ENCODE measurements around the gene NENF. TPM values are rescaled to one million over a fixed set of nuclear protein-coding genes. Genes with fewer than 3 reads are reported as not detected.

The NENF gene
- total RNA-seq, 1 experiment from 2014 or later: 65.7 TPM

DNA sequence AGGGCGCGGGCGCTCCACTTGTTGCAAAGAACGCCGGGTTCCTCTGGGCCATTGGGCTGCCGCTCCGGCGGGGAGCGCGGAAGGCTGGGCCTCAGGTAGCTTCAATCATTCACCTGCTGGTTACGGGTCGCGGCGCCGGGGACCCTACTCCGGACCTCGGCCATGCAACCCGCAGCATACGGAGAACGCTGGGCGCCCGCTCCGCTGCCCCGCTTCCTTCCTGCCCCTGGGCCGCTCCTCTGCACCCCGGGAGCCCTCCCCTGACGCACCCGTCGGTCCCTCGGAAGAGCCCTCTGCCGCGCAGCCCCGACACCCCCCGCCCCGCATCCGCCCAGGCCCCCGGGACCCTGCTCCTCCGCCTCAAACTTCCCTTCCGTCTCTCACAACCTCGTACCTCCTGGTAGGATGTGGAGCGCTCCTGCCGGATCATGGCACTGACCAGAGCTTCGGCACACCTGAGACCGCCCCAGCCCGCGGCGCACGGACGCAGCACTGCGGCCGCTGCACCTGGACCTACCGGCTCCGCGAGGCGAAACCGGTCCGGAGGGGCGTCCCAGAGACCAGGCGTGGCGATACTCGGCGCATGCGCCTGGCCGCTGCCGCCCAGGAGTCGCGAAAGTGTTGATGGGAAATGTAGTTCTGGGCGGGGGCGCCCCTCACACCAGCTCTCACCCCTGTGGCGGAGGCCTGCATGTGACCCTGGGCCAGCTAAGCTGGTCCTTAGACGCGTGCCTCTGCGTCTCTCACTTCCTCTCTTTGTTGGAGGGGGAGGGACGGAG is 18.2 kb upstream of the NENF start, which contains the start of gene PACC1:
PACC1 (minus strand) TSS at position 559 of the 779 bp plus-strand sequence; CDS start at position 430, 129 bp downstream.
- peak within 1 kb of the TSS; percentile 7; the same call in 1 of the 2 replicates for H3K27ac ChIP-seq
- H3K4me1 ChIP-seq: peaks cover 10% of the 10 kb centered on the region
- DNase-seq: peak; percentile 95 to 96

DNA sequence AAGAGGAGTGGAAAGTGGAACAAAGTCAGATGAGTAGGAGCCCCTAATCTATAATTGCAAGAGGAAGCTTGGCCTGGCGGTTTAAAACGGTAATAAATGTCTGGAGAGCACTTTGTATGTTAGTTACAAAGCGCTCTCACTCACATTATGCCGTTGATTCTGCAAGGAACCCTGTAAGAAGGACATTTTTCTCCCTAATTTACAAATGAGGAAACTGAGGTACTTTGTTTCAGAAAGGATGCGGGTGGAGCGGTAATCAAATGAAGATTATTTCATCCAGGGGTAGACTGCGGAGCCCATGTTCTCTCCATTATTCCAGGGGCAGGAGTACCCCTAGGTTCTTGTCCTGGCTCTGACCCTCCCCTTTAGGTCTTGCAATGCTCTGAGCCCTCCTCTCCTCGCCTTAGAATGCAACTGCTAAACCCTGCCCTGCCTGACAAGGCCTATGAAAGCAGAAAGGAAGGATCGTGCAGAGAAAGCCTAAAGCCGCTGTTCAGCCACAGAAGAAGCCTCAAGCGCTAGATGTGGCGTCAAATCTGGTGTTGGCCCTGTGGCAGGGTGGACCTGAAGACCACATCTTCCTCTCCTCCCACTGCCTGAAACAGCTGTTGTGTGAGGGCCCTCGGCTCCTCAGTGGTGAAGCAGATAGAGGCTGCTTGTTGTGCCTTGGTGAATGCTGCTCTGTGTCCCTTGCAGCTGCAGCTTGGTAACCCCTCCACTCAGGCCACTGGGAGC is 17.4 kb upstream of the NENF start:
- DNase-seq: peak; percentile 63 to 81
- H3K4me3 ChIP-seq: peak overlapping the region; percentile 86
- H3K27ac ChIP-seq: peak overlapping the region; percentile 7; the same call in 1 of the 2 replicates

More for the DNA sequence above, 18.2 kb upstream of the NENF start, which contains the start of gene PACC1:
- H3K9me3 ChIP-seq (replicated peaks): no peaks in the 10 kb centered on the region
- H3K36me3 ChIP-seq: peaks cover 17% of the 10 kb centered on the region
- H3K4me3 ChIP-seq: peak within 1 kb of the TSS; percentile 86
- no peaks in the 10 kb centered on the region for H3K27me3 ChIP-seq

DNA sequence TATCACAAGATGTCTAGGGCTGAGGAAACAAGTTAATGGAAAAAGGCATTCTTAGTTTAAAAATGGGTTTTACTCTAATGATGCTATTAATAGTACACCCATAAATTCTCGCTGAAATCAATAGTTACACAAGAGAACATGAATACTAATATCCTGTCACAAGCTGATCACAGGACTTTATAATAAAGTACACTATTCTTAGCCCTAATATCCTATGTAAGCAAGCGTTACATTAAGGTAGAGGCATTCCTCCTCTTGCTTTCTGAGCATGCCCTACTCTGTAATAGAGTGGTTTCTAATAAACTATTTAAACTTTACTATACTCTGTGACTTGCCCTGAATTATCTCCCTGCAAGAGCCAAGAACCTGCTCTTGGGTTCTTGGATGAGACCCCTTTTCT is 11.6 kb upstream of the NENF start:
- Histone ChIP-seq H3K36me3 (no peaks in the 10 kb centered on the region), H3K9me3 (replicated peaks) (peaks cover 9% of the 10 kb centered on the region; the same call in 1 of the 2 replicates), H3K27ac (no peak overlapping the region), H3K27me3 (peaks cover 7% of the 10 kb centered on the region), H3K4me1 (no peaks in the 10 kb centered on the region), H3K4me3 (no peak overlapping the region)
- DNase-seq: no peak

More for the DNA sequence above, 17.4 kb upstream of the NENF start:
- H3K9me3 ChIP-seq (replicated peaks): no peaks in the 10 kb centered on the region
- peaks cover 10% of the 10 kb centered on the region for H3K4me1 ChIP-seq
- no peaks in the 10 kb centered on the region for H3K27me3 ChIP-seq
- H3K36me3 ChIP-seq: peaks cover 10% of the 10 kb centered on the region

DNA sequence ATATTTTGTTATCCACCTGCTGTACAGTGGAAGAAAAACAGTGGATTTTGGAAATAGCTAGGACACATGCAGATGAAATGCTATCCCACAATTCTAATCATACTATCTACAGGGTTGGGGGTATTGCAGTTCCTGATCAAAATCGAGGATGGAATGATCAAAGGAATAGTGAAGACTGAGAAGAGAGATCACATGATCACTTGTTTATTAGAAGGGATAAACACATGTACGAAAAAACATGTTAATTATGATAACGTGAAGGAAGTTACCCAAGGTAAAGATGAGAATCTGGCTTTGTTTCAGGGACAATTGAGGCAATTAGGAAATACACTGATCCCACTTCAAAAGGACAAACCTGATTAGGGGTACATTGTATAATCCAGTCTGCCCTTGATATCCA is 8.8 kb upstream of the NENF start:
- Histone ChIP-seq H3K36me3 (no peaks in the 10 kb centered on the region), H3K4me1 (no peaks in the 10 kb centered on the region), H3K9me3 (replicated peaks) (peaks cover 9% of the 10 kb centered on the region; the same call in 1 of the 2 replicates), H3K27ac (no peak overlapping the region), H3K4me3 (no peak overlapping the region), H3K27me3 (peaks cover 7% of the 10 kb centered on the region)
- no peak for DNase-seq

DNA sequence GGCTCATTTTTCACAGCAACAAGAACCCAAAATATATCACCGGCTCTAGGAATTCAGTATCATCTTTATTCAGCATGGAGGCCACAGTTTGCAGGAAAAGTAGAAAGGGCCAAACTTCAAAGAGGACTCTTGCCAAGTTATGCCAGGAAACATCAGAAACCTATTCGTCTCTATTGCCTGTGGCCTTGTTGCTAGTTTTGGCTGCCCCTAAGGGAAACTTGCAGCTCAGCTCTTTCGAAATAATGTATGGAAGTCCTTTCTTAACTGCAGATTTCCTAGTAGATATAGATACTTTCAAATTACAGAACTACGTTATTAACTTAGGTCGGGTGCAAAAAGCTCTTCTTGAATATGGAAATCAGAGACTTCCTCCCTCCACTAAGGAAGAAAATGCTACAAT is 4.2 kb upstream of the NENF start:
- H3K27me3 ChIP-seq: peaks cover 5% of the 10 kb centered on the region
- no peak overlapping the region for H3K4me3 ChIP-seq
- no peak overlapping the region for H3K27ac ChIP-seq

DNA sequence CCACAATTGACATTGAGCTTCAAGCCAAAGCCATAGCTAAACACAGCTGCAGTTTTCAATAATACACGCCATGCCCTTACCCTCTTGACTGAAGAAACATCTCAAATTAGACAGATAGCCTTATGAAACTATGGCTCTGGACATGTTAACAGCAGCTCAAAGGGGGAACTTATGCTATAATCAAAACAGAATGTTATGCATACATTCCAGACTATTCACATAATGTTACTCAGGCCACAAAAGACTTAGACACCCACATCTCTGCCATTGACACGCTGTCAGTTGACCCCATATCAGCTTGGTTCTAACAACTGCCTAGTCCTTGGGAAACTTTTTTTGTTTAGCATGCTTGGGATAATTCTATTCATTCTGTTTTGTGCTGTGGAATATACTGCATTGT is 2.3 kb upstream of the NENF start:
- no peak overlapping the region for H3K27ac ChIP-seq
- no peaks in the 10 kb centered on the region for H3K9me3 ChIP-seq (replicated peaks)
- no peaks in the 10 kb centered on the region for H3K27me3 ChIP-seq
- no peak overlapping the region for H3K4me3 ChIP-seq
- no peaks in the 10 kb centered on the region for H3K36me3 ChIP-seq
- H3K4me1 ChIP-seq: peaks cover 7% of the 10 kb centered on the region; the same call in 1 of the 2 replicates
- no peak for DNase-seq

More for the DNA sequence above, 4.2 kb upstream of the NENF start:
- peaks cover 7% of the 10 kb centered on the region; the same call in 1 of the 2 replicates for H3K4me1 ChIP-seq
- no peaks in the 10 kb centered on the region for H3K36me3 ChIP-seq
- H3K9me3 ChIP-seq (replicated peaks): peaks cover 7% of the 10 kb centered on the region; the same call in 1 of the 2 replicates
- no peak for DNase-seq

DNA sequence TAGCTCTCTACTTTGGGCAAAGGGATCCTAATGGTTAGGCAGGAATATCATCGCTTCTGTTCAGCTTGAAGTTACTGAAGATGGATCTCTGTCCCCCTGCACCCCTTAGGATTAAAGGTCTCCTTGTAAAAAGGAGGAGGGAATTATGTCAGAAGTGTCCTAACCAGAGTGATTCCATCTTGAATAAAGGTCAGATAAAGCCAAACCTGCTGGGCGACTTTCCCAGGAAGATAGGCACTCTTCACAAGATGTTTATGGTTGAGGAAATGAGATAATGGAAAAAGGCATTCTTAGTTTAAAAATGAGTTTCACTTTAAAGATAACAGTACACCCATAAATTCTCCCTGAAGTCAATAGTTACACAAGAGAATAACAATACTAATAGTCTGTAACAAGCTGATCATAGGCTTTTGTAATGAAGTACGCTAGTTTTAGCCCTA is 1.7 kb upstream of the NENF start:
- no peaks in the 10 kb centered on the region for H3K9me3 ChIP-seq (replicated peaks)
- no peak overlapping the region for H3K4me3 ChIP-seq
- H3K36me3 ChIP-seq: no peaks in the 10 kb centered on the region
- H3K27ac ChIP-seq: no peak overlapping the region
- no peak for DNase-seq
- no peaks in the 10 kb centered on the region for H3K27me3 ChIP-seq
- H3K4me1 ChIP-seq: peaks cover 7% of the 10 kb centered on the region; the same call in 1 of the 2 replicates

GRCh38 chr1:212431644-212432043 is 1.1 kb upstream of the NENF start:
- peaks cover 7% of the 10 kb centered on the region; the same call in 1 of the 2 replicates for H3K4me1 ChIP-seq
- no peak overlapping the region for H3K4me3 ChIP-seq
- no peaks in the 10 kb centered on the region for H3K36me3 ChIP-seq
- no peaks in the 10 kb centered on the region for H3K27me3 ChIP-seq
- no peaks in the 10 kb centered on the region for H3K9me3 ChIP-seq (replicated peaks)
- H3K27ac ChIP-seq: no peak overlapping the region
- DNase-seq: no peak

GRCh38 chr1:212432272-212432660 is 454 bp upstream of the NENF start:
- peaks cover 7% of the 10 kb centered on the region; the same call in 1 of the 2 replicates for H3K4me1 ChIP-seq
- peak in 1 of 2 experiments; percentile 34 for DNase-seq
- H3K36me3 ChIP-seq: no peaks in the 10 kb centered on the region
- H3K27me3 ChIP-seq: no peaks in the 10 kb centered on the region
- H3K4me3 ChIP-seq: peak overlapping the region; percentile 87
- no peaks in the 10 kb centered on the region for H3K9me3 ChIP-seq (replicated peaks)
- peak overlapping the region; percentile 29; the same call in 1 of the 2 replicates for H3K27ac ChIP-seq

DNA sequence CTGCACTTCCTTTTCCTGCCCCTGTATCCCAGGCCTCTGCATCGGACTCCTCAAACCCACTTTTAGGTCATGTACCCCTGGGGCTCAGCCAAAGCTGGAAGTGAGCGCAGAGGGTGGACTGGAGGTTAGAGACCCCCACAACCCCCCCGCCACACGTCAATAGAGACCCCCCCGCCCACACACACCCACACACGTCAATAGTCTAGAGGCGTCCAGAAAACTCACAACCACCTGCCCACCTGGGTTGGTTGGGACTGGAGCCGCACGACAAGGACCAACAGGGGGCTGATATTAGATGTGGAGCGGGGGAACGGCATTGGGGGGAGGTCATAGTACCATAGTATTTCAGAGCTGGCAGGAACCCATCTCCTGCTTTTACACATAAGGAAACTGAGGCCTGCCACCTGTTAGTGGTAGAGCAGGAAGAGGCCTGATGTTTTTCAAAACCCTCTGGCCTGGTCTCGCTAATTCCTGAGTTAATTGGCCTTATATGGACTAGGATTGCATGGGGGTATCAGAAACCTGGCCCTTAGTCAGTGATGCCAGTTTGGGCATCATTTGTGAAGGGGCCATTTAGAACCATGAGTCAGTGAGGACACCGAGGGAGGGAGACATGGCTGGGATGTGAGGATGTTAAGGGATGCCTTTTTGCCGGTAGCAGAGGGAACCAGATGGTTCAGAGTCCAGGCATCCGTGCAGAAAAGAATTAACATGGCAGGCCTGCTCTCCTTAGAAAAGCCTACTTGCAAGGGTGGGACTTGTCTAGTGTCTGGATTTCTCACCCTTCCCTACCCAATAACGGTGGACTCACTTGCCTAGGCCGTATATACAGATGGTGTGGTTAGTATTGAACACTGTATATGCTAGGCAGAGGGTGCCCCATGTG is 1.1 kb downstream of the NENF start:
- no peak for DNase-seq
- H3K27me3 ChIP-seq: no peaks in the 10 kb centered on the region
- H3K9me3 ChIP-seq (replicated peaks): no peaks in the 10 kb centered on the region
- H3K4me3 ChIP-seq: peak overlapping the region; percentile 87
- H3K27ac ChIP-seq: no peak overlapping the region
- no peaks in the 10 kb centered on the region for H3K36me3 ChIP-seq
- H3K4me1 ChIP-seq: peaks cover 7% of the 10 kb centered on the region; the same call in 1 of the 2 replicates

- Histone ChIP-seq H3K4me3 (no peak overlapping the region), H3K4me1 (peaks cover 7% of the 10 kb centered on the region; the same call in 1 of the 2 replicates), H3K27ac (no peak overlapping the region), H3K9me3 (replicated peaks) (no peaks in the 10 kb centered on the region), H3K27me3 (no peaks in the 10 kb centered on the region), H3K36me3 (no peaks in the 10 kb centered on the region)
- DNase-seq: no peak
Measured at GRCh38 chr1:212434992-212435391, 2.3 kb downstream of the NENF start.

GRCh38 chr1:212437179-212437798 is 4.6 kb downstream of the NENF start:
- H3K27ac ChIP-seq: no peak overlapping the region
- no peak for DNase-seq

GRCh38 chr1:212438831-212439237 is 6.1 kb downstream of the NENF start:
- H3K9me3 ChIP-seq (replicated peaks): no peaks in the 10 kb centered on the region
- H3K4me1 ChIP-seq: no peaks in the 10 kb centered on the region
- H3K27me3 ChIP-seq: no peaks in the 10 kb centered on the region
- H3K27ac ChIP-seq: no peak overlapping the region
- no peak for DNase-seq
- H3K4me3 ChIP-seq: no peak overlapping the region
- H3K36me3 ChIP-seq: no peaks in the 10 kb centered on the region

More at GRCh38 chr1:212437179-212437798, 4.6 kb downstream of the NENF start:
- Histone ChIP-seq H3K4me1 (no peaks in the 10 kb centered on the region), H3K36me3 (no peaks in the 10 kb centered on the region), H3K9me3 (replicated peaks) (no peaks in the 10 kb centered on the region), H3K4me3 (no peak overlapping the region), H3K27me3 (no peaks in the 10 kb centered on the region)

DNA sequence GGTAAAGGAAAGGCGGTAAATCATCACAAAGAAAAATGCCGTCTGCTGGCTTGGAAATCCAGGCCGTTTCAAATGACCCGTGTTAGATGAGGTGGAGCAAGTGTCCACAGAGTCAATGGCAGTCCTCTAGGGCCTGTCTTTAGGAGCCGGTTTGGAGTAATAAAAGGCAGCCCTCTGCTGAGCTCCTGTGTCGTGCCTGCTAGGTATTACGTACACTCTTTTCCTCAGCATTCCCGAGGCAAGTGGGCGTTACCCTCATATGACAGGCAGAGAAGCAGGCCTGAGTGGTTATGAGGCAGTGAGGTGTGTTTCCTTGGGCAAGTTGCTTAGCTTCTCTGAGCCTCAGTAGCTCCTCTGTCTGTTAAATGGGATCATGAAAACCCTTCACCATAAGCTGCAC is 7.7 kb downstream of the NENF start:
- Histone ChIP-seq H3K9me3 (replicated peaks) (no peaks in the 10 kb centered on the region), H3K4me1 (no peaks in the 10 kb centered on the region), H3K27ac (no peak overlapping the region), H3K4me3 (no peak overlapping the region), H3K36me3 (no peaks in the 10 kb centered on the region; the same call in 1 of the 2 replicates), H3K27me3 (no peaks in the 10 kb centered on the region)
- DNase-seq: no peak
